K562 (cell line): ENCODE data around the gene NEURL1B. TPM values are rescaled to one million over a fixed set of nuclear protein-coding genes. Genes with fewer than 3 reads are reported as not detected.

Source experiments
- ATAC-seq: fragments of 200-7000 bp; cut with Tn5 transposase; 3 replicates; pipeline ENCODE4 v1.9.1; 2020; ENCODE audit warnings: moderate library complexity
- BruUV-seq: library from RNA; stranded (reverse); fragments of 400-500 nt; replicated peaks from 2 replicates; lab custom pipeline; 2021; lab: Mats Ljungman, UMichigan
- CTCF ChIA-PET: fragments of 300-600 bp; formaldehyde crosslinking; extraction: SDS; loops from one replicate; lab custom pipeline; 2021; ENCODE audit warnings: low intra/inter-chr PET ratio; lab: Yijun Ruan, JAX
- POLR2A ChIA-PET: fragments of 300-600, 350-650 bp; sonication (Branson Sonifier 250); formaldehyde crosslinking; extraction: SDS; loops from one replicate; lab custom pipeline; 2021; ENCODE audit warnings: antibody characterized with exemption, inconsistent platforms; lab: Yijun Ruan, JAX
- DNase-seq, 4 experiments: peaks; one replicate each; pipeline versions ENCODE4 v3.0.0 to v3.0.0-alpha.2; 2011 to 2018; ENCODE audit warnings: low spot score in 3 of 4, mixed read lengths in 3 of 4; ENCODE audit errors: extremely low read depth in 1 of 4
- FAIRE-seq: peaks from 2 replicates; lab custom pipeline; 2011; peaks lifted over from hg19 to GRCh38; lab: Jason Lieb, UNC
- H2AFZ ChIP-seq: 2 replicates; pipeline ENCODE4 v1.6.0; 2011; ENCODE audit warnings: low read depth, low read length, control low read depth, inconsistent platforms
- H3K27ac ChIP-seq: fragments of 200-600 bp; 3 replicates; pipeline ENCODE4 v1.8.0; 2011; ENCODE audit warnings: low read depth, mild to moderate bottlenecking, control low read depth, inconsistent platforms, low read length, moderate library complexity, mixed read lengths; ENCODE audit errors: extremely low read depth
- H3K27me3 ChIP-seq, 2 experiments: fragments of 300-600 bp in 1 of 2; 2 replicates in 1 of 2; 3 replicates in 1 of 2; pipeline versions ENCODE4 v1.6.0 to v1.8.0; 2011; ENCODE audit warnings: inconsistent platforms in 2 of 2, low read length in 2 of 2, mild to moderate bottlenecking in 1 of 2, mixed read lengths in 1 of 2, moderate library complexity in 1 of 2; ENCODE audit not compliant: control insufficient read depth in 2 of 2, insufficient read depth in 2 of 2
- H3K36me3 ChIP-seq: fragments of 300-600 bp; 3 replicates; pipeline ENCODE4 v1.8.0; 2011; ENCODE audit warnings: mild to moderate bottlenecking, low read length, inconsistent platforms; ENCODE audit not compliant: control insufficient read depth, insufficient read depth
- H3K4me1 ChIP-seq, 2 experiments: fragments of 200-600 bp in 1 of 2; replicated peaks in 1 of 2; 2 replicates in 1 of 2; 3 replicates in 1 of 2; pipeline versions ENCODE4 v1.5.1 to v1.8.0; 2011; ENCODE audit warnings: inconsistent platforms in 2 of 2, low read length in 2 of 2, mild to moderate bottlenecking in 1 of 2, mixed read lengths in 1 of 2, moderate library complexity in 1 of 2; ENCODE audit not compliant: control insufficient read depth in 2 of 2, insufficient read depth in 2 of 2
- H3K4me2 ChIP-seq: 2 replicates; pipeline ENCODE4 v1.6.1; 2011; ENCODE audit warnings: low read length, control low read depth, inconsistent platforms, mixed read lengths; ENCODE audit not compliant: insufficient read depth
- H3K4me3 ChIP-seq: fragments of 200-600 bp; sonication (generic), shearing (Covaris generic); 2 replicates; pipeline ENCODE4 v1.5.1; 2016; ENCODE audit warnings: control low read depth, inconsistent platforms
- H3K79me2 ChIP-seq: fragments of 200-600 bp; 3 replicates; pipeline ENCODE4 v1.8.0; 2011; ENCODE audit warnings: low read length, inconsistent platforms; ENCODE audit not compliant: control insufficient read depth, insufficient read depth
- H3K9ac ChIP-seq, 2 experiments: 2 replicates each; pipeline versions ENCODE4 v1.6.0 to v1.6.1; 2011; ENCODE audit warnings: low read depth in 2 of 2, low read length in 2 of 2, control low read depth in 1 of 2, inconsistent platforms in 1 of 2, mild to moderate bottlenecking in 1 of 2, mixed read lengths in 1 of 2; ENCODE audit not compliant: insufficient read depth in 1 of 2
- H3K9me1 ChIP-seq: one replicate; pipeline ENCODE4 v1.6.0; 2011; ENCODE audit warnings: inconsistent platforms, mild to moderate bottlenecking, low read length, moderate library complexity; ENCODE audit not compliant: control insufficient read depth, insufficient read depth
- H3K9me3 ChIP-seq: replicated peaks from 2 replicates; pipeline ENCODE4 v1.5.1; 2011; ENCODE audit warnings: low read depth, low read length, inconsistent platforms; ENCODE audit not compliant: control insufficient read depth, insufficient read depth
- H4K20me1 ChIP-seq: replicated peaks from 2 replicates; pipeline ENCODE4 v1.6.1; 2011; ENCODE audit warnings: low read length, inconsistent platforms, mixed read lengths; ENCODE audit not compliant: control insufficient read depth, insufficient read depth
- AFF1 ChIP-seq, 2 experiments: fragments of 450-650 bp; IDR thresholded peaks; 2 replicates each; pipeline ENCODE4 v1.6.1; 2018; ENCODE audit warnings: mild to moderate bottlenecking in 2 of 2, low read depth in 1 of 2; ENCODE audit not compliant: partially characterized antibody in 2 of 2
- DACH1 ChIP-seq: fragments of 450-650 bp; IDR thresholded peaks from 2 replicates; pipeline ENCODE4 v1.6.1; 2018; ENCODE audit not compliant: partially characterized antibody
- HDAC6 ChIP-seq: IDR thresholded peaks from 2 replicates; pipeline ENCODE4 v1.6.1; 2012; ENCODE audit warnings: low read depth, mild to moderate bottlenecking, control low read depth, inconsistent platforms, low read length, moderate library complexity
- HLTF ChIP-seq: fragments of 450-650 bp; IDR thresholded peaks from 2 replicates; pipeline ENCODE4 v1.6.1; 2016
- SMAD2 ChIP-seq: fragments of 150-350 bp; IDR thresholded peaks from 2 replicates; pipeline ENCODE4 v1.6.1; 2014; ENCODE audit warnings: low read depth, mild to moderate bottlenecking, low read length
- SRSF7 ChIP-seq: fragments of 200-400 bp; formaldehyde crosslinking; optimal IDR thresholded peaks from 2 replicates; pipeline ENCODE3; 2017; ENCODE audit warnings: mild to moderate bottlenecking, low read depth, low read length
- ZNF77 ChIP-seq: fragments of 250-450 bp; sonication (Bioruptor Pico); IDR thresholded peaks from 2 replicates; pipeline ENCODE4 v1.5.0; 2020
- WGBS: fragments of 100-300 bp; shearing (Covaris generic); methylation state at CpG from one replicate; pipeline ENCODE4 v1.1.6; 2016; ENCODE audit warnings: low coverage, mixed read lengths; ENCODE audit not compliant: insufficient coverage; ENCODE audit errors: missing lambda C conversion rate; 5-methylcytosine and 5-hydroxymethylcytosine counted together
- in situ Hi-C: fragments of 300-500 bp; cut with MboI; formaldehyde crosslinking; loops from 4 replicates; pipeline ENCODE4 v1.15.0; 2018; ENCODE audit warnings: inconsistent platforms, mixed read lengths
- intact Hi-C: fragments of 100-400 bp; cut with micrococcal nuclease; formaldehyde crosslinking; loops from 2 replicates; pipeline ENCODE4 v1.14.2; 2022
- polyA plus RNA-seq, 8 experiments: library from polyadenylated mRNA; depleted of rRNA in 4 of 8; stranded (reverse) in 5 of 8; unstranded in 3 of 8; fragments of >200 nt; fragmentation: Nextera tagmentation in 2 of 8; fragmentation: Illumina TruSeq in 1 of 8; extraction: Ambion mirVana in 2 of 8; extraction: Trizol in 1 of 8; gene quantifications; 2 replicates each; pipeline versions ENCODE4 v1.2.1 to v1.2.3, GENCODE V29; 2011 to 2014; ENCODE audit warnings: inconsistent platforms in 1 of 8, missing spikeins in 1 of 8
- total RNA-seq, 7 experiments: library from RNA; depleted of rRNA in 6 of 7; stranded (reverse); fragments of >200 nt in 6 of 7; fragmentation: Illumina TruSeq in 2 of 7; extraction: Trizol in 2 of 7; gene quantifications; 2 replicates each; pipeline versions ENCODE4 v1.2.1 to v1.2.3, GENCODE V29; 2011 to 2021; ENCODE audit warnings: low replicate concordance in 1 of 7

NEURL1B gene
- total and polyA plus RNA-seq, 9 of the 15 experiments (the other 6 are each of a cell fraction or from before 2014, with no cell fraction given) = 0.04 TPM; not detected in 8

- TF ChIP-seq AFF1 (IDR thresholded peaks at IDR 0.05; ENCODE audit: low read depth in 1 of 2, partially characterized antibody in 2 of 2) = no peak
- no peak for TF ChIP-seq SRSF7
- no peak for TF ChIP-seq ZNF77 (CRISPR knock-in tag)
- TF ChIP-seq HDAC6 = no peak
- no peak for TF ChIP-seq SMAD2
- TF ChIP-seq, all 486 proteins: peak for 0
Measured at GRCh38 chr5:172626031-172626581, 15.0 kb upstream of the NEURL1B start (continued).

- in situ Hi-C loops = no loop called here
- H3K9ac ChIP-seq = no peak overlapping the region
- WGBS = 0% methylated on average over 5 of the region's 5 CpGs
- ATAC-seq = no peak
- peaks cover 9% of the 10 kb centered on the region; the same call in 1 of the 2 replicates for H4K20me1 ChIP-seq
- H3K36me3 ChIP-seq = no peaks in the 10 kb centered on the region
- no peak overlapping the region for H3K27ac ChIP-seq
- DNase-seq = no peak
- no peak for FAIRE-seq
- ChIA-PET CTCF (no interaction called here), POLR2A (no interaction called here)
- H3K4me2 ChIP-seq = no peak overlapping the region
- intact Hi-C loops = no loop called here
- H3K4me1 ChIP-seq = no peaks in the 10 kb centered on the region
- no peak overlapping the region for H2AFZ ChIP-seq
- no TSS peak for BruUV-seq
- H3K79me2 ChIP-seq = no peaks in the 10 kb centered on the region
- H3K4me3 ChIP-seq = no peak overlapping the region
- no peaks in the 10 kb centered on the region for H3K9me1 ChIP-seq
- peaks cover 16 to 31% of the 10 kb centered on the region in 2 experiments for H3K27me3 ChIP-seq
- TF ChIP-seq DACH1 = no peak
- no peak for TF ChIP-seq HLTF
- no peaks in the 10 kb centered on the region for H3K9me3 ChIP-seq
Measured at GRCh38 chr5:172630082-172630481, 11.0 kb upstream of the NEURL1B start.
